Measurements from ENCODE around the gene MCM8.

MCM8 gene

GRCh38 chr20:6039766-6040165, 89.3 kb downstream of the MCM8 start:
- FAIRE-seq (no peak), DNase-seq (ENCODE audit: insufficient read length, low spot score) (no peak)

GRCh38 chr20:6040540-6040939, 90.1 kb downstream of the MCM8 start:
- FAIRE-seq = no peak
- DNase-seq (ENCODE audit: insufficient read length, low spot score) = no peak

- FAIRE-seq = no peak
- no peak for DNase-seq (ENCODE audit: insufficient read length, low spot score)
Measured at GRCh38 chr20:6040958-6041807, 90.7 kb downstream of the MCM8 start.

- DNase-seq (ENCODE audit: insufficient read length, low spot score) (no peak), FAIRE-seq (no peak)
Measured at GRCh38 chr20:6041808-6042265, 91.4 kb downstream of the MCM8 start.

- FAIRE-seq (no peak), DNase-seq (ENCODE audit: insufficient read length, low spot score) (no peak)
Measured at GRCh38 chr20:6044115-6044514, 93.7 kb downstream of the MCM8 start.

- DNase-seq (ENCODE audit: insufficient read length, low spot score) = no peak
- FAIRE-seq = no peak
Measured at GRCh38 chr20:6045566-6045965, 95.1 kb downstream of the MCM8 start.

GRCh38 chr20:6046432-6046831, 96.0 kb downstream of the MCM8 start:
- DNase-seq (ENCODE audit: insufficient read length, low spot score) (no peak), FAIRE-seq (no peak)

- DNase-seq (ENCODE audit: insufficient read length, low spot score) (no peak), FAIRE-seq (no peak)
Measured at GRCh38 chr20:6048391-6048790, 97.9 kb downstream of the MCM8 start.
